Mucosa of gallbladder (tissue), 1 donor: ENCODE data around the gene INPP5B. TPM values are rescaled to one million over a fixed set of nuclear protein-coding genes. Genes with fewer than 3 reads are reported as not detected.
"Not testable (repeated sequence)": the region's sequence is repeated elsewhere in the genome, so short reads cannot be mapped to it uniquely, and the experiment has no call there.

Experiments
- DNase-seq: peaks from one replicate; pipeline ENCODE4 v3.0.0-alpha.2; 2020; ENCODE audit warnings: low spot score
- total RNA-seq: library from RNA; stranded (reverse); gene quantifications from one replicate; pipeline ENCODE4 v1.2.1, GENCODE V29; 2021
- donor health status: DM: no; HTN: no; CAD: no.

The INPP5B gene
- total RNA-seq, 1 donor from 2014 or later, result 25.8 TPM

- DNase-seq, result no peak
Observed at GRCh38 chr1:37948166-37948565, 1.3 kb upstream of the INPP5B start.

- no peak for DNase-seq
Observed at GRCh38 chr1:37947364-37947763, 511 bp upstream of the INPP5B start.

GRCh38 chr1:37945743-37946702, 830 bp downstream of the INPP5B start:
- DNase-seq, result peak; percentile 57

- no peak for DNase-seq
Observed at GRCh38 chr1:37945251-37945650, 1.6 kb downstream of the INPP5B start.

GRCh38 chr1:37944816-37945215, 2.0 kb downstream of the INPP5B start:
- no peak for DNase-seq

- no peak for DNase-seq
Observed at GRCh38 chr1:37944086-37944763, 2.6 kb downstream of the INPP5B start.

GRCh38 chr1:37940299-37940947, 6.4 kb downstream of the INPP5B start:
- no peak for DNase-seq

GRCh38 chr1:37936760-37937159, 10.1 kb downstream of the INPP5B start:
- not testable (repeated sequence) for DNase-seq

- DNase-seq, result no peak
Observed at GRCh38 chr1:37932759-37933158, 14.1 kb downstream of the INPP5B start.

GRCh38 chr1:37931361-37932158, 15.3 kb downstream of the INPP5B start:
- DNase-seq, result peak; percentile 96

GRCh38 chr1:37931102-37931360, 15.8 kb downstream of the INPP5B start:
- no peak for DNase-seq

- DNase-seq, result no peak
Observed at GRCh38 chr1:37930246-37931101, 16.4 kb downstream of the INPP5B start.

GRCh38 chr1:37926038-37926924, 20.6 kb downstream of the INPP5B start:
- DNase-seq, result no peak

- no peak for DNase-seq
Observed at GRCh38 chr1:37925316-37925715, 21.5 kb downstream of the INPP5B start.

- DNase-seq, result no peak
Observed at GRCh38 chr1:37923551-37923889, 23.3 kb downstream of the INPP5B start.

- DNase-seq, result no peak
Observed at GRCh38 chr1:37922767-37923550, 23.9 kb downstream of the INPP5B start.

GRCh38 chr1:37919277-37919676, 27.6 kb downstream of the INPP5B start:
- DNase-seq, result no peak

- no peak for DNase-seq
Observed at GRCh38 chr1:37915476-37916093, 31.3 kb downstream of the INPP5B start.
